Upper lobe of right lung (tissue), 1 donor: ENCODE data around the gene PNPLA5. TPM values are rescaled to one million over a fixed set of nuclear protein-coding genes. Genes with fewer than 3 reads are reported as not detected.

Source experiments
- ATAC-seq: fragments of 200-7000 bp; cut with Tn5 transposase; one replicate; pipeline ENCODE4 v1.9.1; 2020; ENCODE audit warnings: mild to moderate bottlenecking, moderate library complexity
- DNase-seq: peaks from one replicate; pipeline ENCODE4 v3.0.0-alpha.2; 2020
- H3K27ac ChIP-seq: fragments of 200-600 bp; one replicate; pipeline ENCODE4 v1.8.0; 2022
- H3K27me3 ChIP-seq: fragments of 200-600 bp; one replicate; pipeline ENCODE4 v1.8.0; 2022; ENCODE audit warnings: mild to moderate bottlenecking
- H3K36me3 ChIP-seq: fragments of 200-600 bp; one replicate; pipeline ENCODE4 v1.8.0; 2022
- H3K4me1 ChIP-seq: fragments of 200-600 bp; one replicate; pipeline ENCODE4 v1.8.0; 2022
- H3K4me3 ChIP-seq: fragments of 200-600 bp; one replicate; pipeline ENCODE4 v1.8.0; 2022; ENCODE audit warnings: mild to moderate bottlenecking
- H3K9me3 ChIP-seq: fragments of 200-600 bp; one replicate; pipeline ENCODE4 v1.8.0; 2022
- CTCF ChIP-seq: fragments of 200-600 bp; IDR thresholded peaks from one replicate; pipeline ENCODE4 v1.8.0; 2022; ENCODE audit warnings: antibody characterized with exemption
- intact Hi-C: fragments of 100-400 bp; cut with DNase I; formaldehyde crosslinking; loops from one replicate; pipeline ENCODE4 v1.11.0; 2022
- total RNA-seq: library from RNA; stranded (reverse); fragmentation: NEBNext Ultra II Directional; extraction: Animal tissue kit (Norgen Biotek cat#: 25700); gene quantifications from one replicate; pipeline ENCODE4 v1.2.1, GENCODE V29; 2021
- donor health status: DM: no; HTN: yes; CAD: no; lungs with severe emphysema.

The PNPLA5 gene
- total RNA-seq, 1 donor from 2014 or later, result not detected

GRCh38 chr22:43855431-43855830, 36.4 kb downstream of the PNPLA5 start:
- DNase-seq (no peak), ATAC-seq (no peak)
- H3K27ac ChIP-seq, result no peak overlapping the region
- no peak for TF ChIP-seq CTCF
- H3K27me3 ChIP-seq, result peaks cover 33% of the 10 kb centered on the region
- no peak overlapping the region for H3K4me3 ChIP-seq
- H3K9me3 ChIP-seq, result no peaks in the 10 kb centered on the region
- H3K36me3 ChIP-seq, result no peaks in the 10 kb centered on the region
- intact Hi-C loops, result no loop called here
- H3K4me1 ChIP-seq, result no peaks in the 10 kb centered on the region

- H3K4me1 ChIP-seq, result no peaks in the 10 kb centered on the region
- no peak for TF ChIP-seq CTCF
- DNase-seq, result peak; percentile 44
These were observed 37.0 kb downstream of the PNPLA5 start for GRCh38 chr22:43854786-43855271.

GRCh38 chr22:43854121-43854785, 37.6 kb downstream of the PNPLA5 start:
- DNase-seq (peak; percentile 44), ATAC-seq (no peak)
- no peaks in the 10 kb centered on the region for H3K4me1 ChIP-seq
- H3K4me3 ChIP-seq, result no peak overlapping the region
- no peaks in the 10 kb centered on the region for H3K36me3 ChIP-seq
- H3K27ac ChIP-seq, result no peak overlapping the region
- intact Hi-C loops, result no loop called here
- H3K9me3 ChIP-seq, result no peaks in the 10 kb centered on the region
- no peak for TF ChIP-seq CTCF
- H3K27me3 ChIP-seq, result peaks cover 23% of the 10 kb centered on the region

More at GRCh38 chr22:43854786-43855271, 37.0 kb downstream of the PNPLA5 start:
- intact Hi-C loops, result no loop called here
- no peaks in the 10 kb centered on the region for H3K36me3 ChIP-seq
- H3K9me3 ChIP-seq, result no peaks in the 10 kb centered on the region
- no peak overlapping the region for H3K4me3 ChIP-seq
- H3K27me3 ChIP-seq, result peaks cover 27% of the 10 kb centered on the region
- no peak for ATAC-seq
- H3K27ac ChIP-seq, result no peak overlapping the region

GRCh38 chr22:43853328-43853931, 38.4 kb downstream of the PNPLA5 start:
- no peak for TF ChIP-seq CTCF
- ATAC-seq (no peak), DNase-seq (peak; percentile 44)
- peaks cover 18% of the 10 kb centered on the region for H3K27me3 ChIP-seq
- H3K4me3 ChIP-seq, result no peak overlapping the region
- H3K9me3 ChIP-seq, result no peaks in the 10 kb centered on the region
- no peaks in the 10 kb centered on the region for H3K4me1 ChIP-seq
- H3K36me3 ChIP-seq, result no peaks in the 10 kb centered on the region
- H3K27ac ChIP-seq, result no peak overlapping the region
- intact Hi-C loops, result no loop called here

GRCh38 chr22:43852573-43853327, 39.1 kb downstream of the PNPLA5 start:
- Histone ChIP-seq H3K4me1 (no peaks in the 10 kb centered on the region), H3K4me3 (no peak overlapping the region), H3K9me3 (no peaks in the 10 kb centered on the region), H3K27me3 (peaks cover 11% of the 10 kb centered on the region), H3K36me3 (no peaks in the 10 kb centered on the region), H3K27ac (no peak overlapping the region)
- ATAC-seq, result no peak
- intact Hi-C loops, result no loop called here
- TF ChIP-seq CTCF, result no peak
- no peak for DNase-seq
